AML-193 (cell line): ENCODE data around the gene ALOX15B.
"Not testable (repeated sequence)": the region's sequence is repeated elsewhere in the genome, so short reads cannot be mapped to it uniquely, and the experiment has no call there.

ENCODE experiments used
- DNase-seq, 2 experiments: peaks; one replicate each; lab custom pipeline; 2025; lab: John Stamatoyannopoulos, UW

Gene ALOX15B

DNA sequence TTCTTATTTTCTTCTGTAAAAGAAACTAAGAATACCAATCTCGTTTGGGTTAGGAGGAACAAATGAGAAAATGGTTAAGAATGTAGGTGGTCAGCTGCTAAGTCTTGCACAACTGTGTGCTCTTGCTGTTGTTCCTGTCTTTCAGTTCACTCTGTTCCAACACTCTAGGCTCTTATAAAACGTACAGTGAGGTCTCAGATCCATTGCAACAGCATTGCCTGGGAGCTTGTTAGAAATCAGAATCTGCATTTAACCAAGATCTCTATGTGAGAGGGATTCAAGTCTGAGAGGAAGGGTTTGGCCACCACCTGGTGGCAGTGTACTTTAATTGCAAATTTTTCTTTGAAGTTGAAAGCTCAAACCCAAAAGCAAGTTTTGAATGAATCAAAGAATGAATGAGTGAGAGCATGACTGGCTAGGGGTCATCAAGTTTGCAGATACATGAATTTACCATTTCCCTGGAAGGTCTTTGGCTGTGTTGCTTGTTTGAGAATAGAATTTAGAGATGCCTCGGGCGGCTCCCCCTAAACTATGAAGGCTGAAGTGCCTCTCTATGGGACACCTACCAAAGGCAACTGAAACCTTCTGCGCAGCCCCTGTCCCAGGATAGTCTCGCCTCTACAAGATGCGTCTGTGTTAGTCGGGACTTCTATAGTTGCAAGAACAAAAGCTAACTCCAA lies 2.5 kb downstream of the ALOX15B start:
- DNase-seq, result peak; percentile 66 to 71

- DNase-seq, result no peak
Measured at GRCh38 chr17:8041979-8042378, 3.1 kb downstream of the ALOX15B start.

GRCh38 chr17:8044819-8045810 lies 6.3 kb downstream of the ALOX15B start:
- no peak for DNase-seq

GRCh38 chr17:8046306-8046928 lies 7.6 kb downstream of the ALOX15B start:
- DNase-seq, result no peak

GRCh38 chr17:8046929-8047768 lies 8.3 kb downstream of the ALOX15B start:
- no peak for DNase-seq

- no peak for DNase-seq
Measured at GRCh38 chr17:8047769-8048110, 8.9 kb downstream of the ALOX15B start.

GRCh38 chr17:8048236-8048635 lies 9.4 kb downstream of the ALOX15B start:
- no peak for DNase-seq

DNA sequence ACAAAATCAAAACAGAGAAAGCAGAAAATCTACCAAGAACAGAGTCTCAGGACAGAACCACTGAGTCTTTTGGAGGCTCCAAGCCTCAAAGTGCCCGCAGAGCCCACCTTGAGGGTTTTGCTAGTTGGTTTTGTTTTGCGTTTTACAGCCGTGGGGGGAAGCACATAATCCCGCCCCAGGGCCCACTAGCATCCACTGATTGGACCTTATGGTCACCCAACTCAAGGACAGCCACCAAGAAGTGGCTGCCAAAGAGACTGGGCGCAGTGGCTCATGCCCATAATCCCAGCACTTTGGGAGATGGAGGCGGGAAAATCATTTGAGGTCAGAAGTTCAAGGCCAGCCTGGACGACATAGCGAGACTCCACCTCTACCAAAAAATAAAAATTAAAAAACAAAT lies 9.9 kb downstream of the ALOX15B start:
- no peak for DNase-seq

- DNase-seq, result no peak
Measured at GRCh38 chr17:8051831-8052230, 13.0 kb downstream of the ALOX15B start.

DNA sequence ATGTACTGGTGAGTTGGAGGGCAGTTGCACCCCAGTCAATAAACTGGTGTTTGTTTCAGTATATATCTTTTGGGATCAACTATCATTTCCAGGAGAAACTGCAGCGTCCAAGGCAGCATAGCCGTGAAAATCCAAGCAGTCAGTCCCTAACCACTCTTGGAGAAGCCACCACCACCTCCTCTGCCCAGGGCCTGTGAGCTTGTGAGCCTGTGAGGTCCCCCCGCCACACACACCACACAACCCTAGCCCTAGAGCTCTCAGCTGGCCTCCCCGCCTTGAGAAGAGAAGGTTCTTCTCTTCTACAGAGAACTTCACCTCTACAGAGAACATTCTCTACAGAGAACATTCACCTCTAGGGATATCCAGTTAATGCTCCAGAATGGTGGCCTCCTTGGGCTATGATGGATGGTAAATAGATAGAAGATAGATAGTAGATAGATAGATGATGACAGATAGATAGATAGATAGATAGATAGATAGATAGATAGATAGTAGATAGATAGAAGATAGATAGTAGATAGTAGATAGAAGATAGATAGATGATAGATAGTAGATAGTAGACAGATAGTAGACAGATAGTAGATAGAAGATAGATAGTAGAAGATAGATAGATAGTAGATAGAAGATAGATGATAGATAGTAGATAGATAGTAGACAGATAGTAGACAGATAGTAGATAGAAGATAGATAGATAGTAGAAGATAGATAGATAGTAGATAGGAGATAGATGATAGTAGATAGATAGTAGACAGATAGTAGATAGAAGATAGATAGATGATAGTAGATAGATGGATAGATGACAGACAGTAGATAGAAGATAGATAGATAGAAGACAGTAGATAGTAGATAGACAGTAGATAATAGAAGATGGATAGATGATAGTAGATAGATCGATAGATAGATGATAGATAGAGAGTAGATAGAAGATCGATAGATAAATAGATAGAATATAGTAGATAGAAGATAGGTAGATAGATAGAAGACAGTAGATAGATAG lies 13.7 kb downstream of the ALOX15B start:
- DNase-seq, result no peak

DNA sequence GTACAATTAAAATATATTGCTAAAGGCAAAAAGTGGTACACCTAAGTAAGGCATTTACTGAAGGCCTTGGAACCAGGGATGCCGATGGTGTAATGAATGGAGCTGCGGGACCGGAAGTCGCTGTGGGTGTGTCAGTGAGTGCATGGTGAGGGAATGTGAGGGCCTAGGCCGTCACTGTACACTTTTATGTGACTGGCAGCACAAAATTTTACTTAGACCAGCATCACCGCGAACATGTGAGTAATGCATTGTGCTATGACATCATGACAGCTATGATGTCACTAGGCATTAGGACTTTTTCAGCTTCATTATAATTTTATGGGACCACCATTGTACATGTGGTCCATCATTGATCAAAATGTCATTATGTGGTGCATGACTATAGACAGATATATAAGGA lies 14.7 kb downstream of the ALOX15B start:
- no peak for DNase-seq

DNA sequence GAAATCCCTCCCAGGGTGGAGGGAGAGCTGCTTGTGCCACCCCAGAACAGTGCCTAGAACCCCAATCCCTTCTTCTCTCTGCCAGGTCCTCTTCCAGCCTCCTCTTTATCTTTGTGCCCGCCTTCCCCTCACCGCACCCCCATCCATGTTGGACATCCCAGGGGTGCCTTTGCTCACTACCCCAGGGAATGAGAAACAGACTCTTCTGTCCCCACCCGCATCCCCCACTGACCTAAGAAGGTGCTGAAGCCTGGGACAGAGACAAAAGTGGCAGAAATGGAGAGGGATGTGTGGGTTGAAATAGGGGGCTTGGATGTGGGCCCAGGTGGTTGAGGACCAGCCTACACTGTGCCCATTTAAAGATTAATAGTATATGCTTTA lies 17.0 kb downstream of the ALOX15B start:
- DNase-seq, result no peak

GRCh38 chr17:8056232-8056975 lies 17.5 kb downstream of the ALOX15B start:
- DNase-seq, result peak; percentile 68 to 77

DNA sequence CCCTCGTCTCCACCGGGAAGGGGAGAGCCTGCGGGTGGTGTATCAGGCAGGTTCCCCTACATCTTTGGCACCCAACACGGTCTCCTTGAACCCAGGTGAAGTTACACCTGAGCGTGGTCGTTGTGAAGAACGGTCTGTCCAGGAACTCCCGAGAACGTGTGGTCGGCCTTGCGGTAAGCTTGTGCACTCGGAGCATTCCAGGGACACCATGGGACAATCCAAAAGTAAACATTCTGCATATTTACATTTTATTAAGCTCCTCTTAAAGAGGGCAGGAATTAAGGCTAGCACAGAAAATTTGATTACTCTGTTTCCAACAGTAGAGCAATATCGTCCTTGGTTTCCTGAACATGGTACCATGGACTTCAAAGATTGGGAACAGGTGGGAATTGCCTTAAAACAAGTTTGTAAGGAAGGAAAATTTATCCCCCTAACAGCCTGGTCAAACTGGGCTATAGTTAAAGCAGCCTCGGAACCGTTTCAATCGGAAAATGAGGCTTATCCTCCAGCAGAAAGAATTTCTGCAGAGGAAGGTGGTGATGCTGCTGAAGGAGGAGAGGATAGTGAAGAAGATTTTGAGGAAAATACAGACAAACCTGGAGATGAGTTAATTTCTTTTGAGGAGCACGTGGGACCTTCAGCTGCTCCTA lies 18.2 kb downstream of the ALOX15B start:
- DNase-seq, result no peak

DNA sequence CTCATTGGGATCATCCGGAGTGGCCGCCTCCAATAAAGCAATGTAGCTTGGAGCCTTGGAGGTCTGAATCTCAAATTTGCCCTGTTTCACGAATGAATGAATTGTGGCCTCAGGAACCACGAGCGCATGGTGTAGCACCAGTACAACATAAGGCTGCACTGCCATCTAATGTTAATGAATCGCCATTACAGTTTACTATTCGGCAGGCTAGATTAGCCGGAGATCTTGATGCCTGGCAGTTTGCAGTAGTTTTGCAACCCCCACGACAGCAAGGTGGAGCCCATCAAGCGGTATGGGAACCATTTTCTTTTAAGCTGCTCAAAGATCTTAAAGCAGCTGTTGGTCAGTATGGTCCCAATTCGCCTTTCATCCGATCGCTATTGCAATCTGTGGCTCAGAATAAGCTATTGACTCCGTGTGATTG lies 18.8 kb downstream of the ALOX15B start:
- DNase-seq, result peak; percentile 65 to 75

- DNase-seq, result no peak
Measured at GRCh38 chr17:8059131-8059530, 20.3 kb downstream of the ALOX15B start.

DNA sequence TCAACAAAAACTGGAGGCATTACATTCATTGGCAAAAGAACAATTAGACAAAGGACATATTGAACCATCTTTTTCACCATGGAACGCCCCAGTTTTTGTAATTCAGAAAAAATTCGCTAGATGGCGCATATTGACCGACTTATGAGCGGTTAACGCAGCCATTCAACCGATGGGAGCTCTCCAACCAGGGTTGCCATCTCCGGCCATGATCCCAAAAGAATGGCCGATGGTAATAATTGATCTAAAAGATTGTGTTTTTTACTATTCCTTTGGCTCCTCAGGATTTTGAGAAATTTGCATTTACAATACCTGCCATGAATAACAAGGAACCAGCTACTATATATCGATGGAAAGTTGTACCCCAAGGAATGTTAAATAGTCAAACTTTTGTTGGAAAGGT lies 21.4 kb downstream of the ALOX15B start:
- DNase-seq, result peak; percentile 17 to 39

DNA sequence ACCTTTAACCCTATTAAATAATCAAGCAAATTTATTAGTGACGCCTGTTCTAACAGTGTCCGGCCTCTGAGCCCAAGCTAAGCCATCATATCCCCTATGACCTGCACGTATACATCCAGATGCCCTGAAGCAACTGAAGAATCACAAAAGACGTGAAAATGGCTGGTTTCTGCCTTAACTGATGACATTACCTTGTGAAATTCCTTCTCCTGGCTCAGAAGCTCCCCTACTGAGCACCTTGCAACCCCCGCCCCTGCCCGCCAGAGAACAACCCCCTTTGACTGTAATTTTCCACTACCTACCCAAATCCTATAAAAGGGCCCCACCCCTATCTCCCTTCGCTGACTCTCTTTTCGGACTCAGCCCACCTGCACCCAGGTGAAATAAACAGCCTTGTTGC lies 23.0 kb downstream of the ALOX15B start:
- DNase-seq, result not testable (repeated sequence)

- DNase-seq, result no peak
Measured at GRCh38 chr17:8062435-8062806, 23.6 kb downstream of the ALOX15B start.
